NB4 (cell line): Measurements from ENCODE around the gene GAN.

Experiments
- DNase-seq: peaks from one replicate; pipeline ENCODE4 v3.0.0; 2010; ENCODE audit warnings: low read depth
- H3K4me3 ChIP-seq: one replicate; pipeline ENCODE4 v1.5.1; 2011; ENCODE audit warnings: mild to moderate bottlenecking, low read depth, low read length, moderate library complexity
- CTCF ChIP-seq: IDR thresholded peaks from one replicate; pipeline ENCODE4 v1.5.1; 2012; ENCODE audit warnings: low read depth, low read length
- MAX ChIP-seq: IDR thresholded peaks from 2 replicates; pipeline ENCODE4 v1.6.1; 2011; ENCODE audit warnings: low read depth, low read length
- MYC ChIP-seq: IDR thresholded peaks from 2 replicates; pipeline ENCODE4 v1.6.1; 2011; ENCODE audit warnings: low read depth, low read length
- POLR2A ChIP-seq: IDR thresholded peaks from 2 replicates; pipeline ENCODE4 v1.6.1; 2011; ENCODE audit warnings: mild to moderate bottlenecking; ENCODE audit not compliant: insufficient read length; ENCODE audit errors: extremely low read depth

The GAN gene

GRCh38 chr16:81408409-81408950, 93.7 kb downstream of the GAN start:
- no peak for TF ChIP-seq MAX
- no peak for TF ChIP-seq MYC
- no peak for TF ChIP-seq CTCF
- TF ChIP-seq POLR2A, result no peak
- H3K4me3 ChIP-seq, result no peak overlapping the region
- no peak for DNase-seq

- no peak for DNase-seq
- TF ChIP-seq MAX (no peak), POLR2A (no peak), CTCF (no peak), MYC (no peak)
- H3K4me3 ChIP-seq, result no peak overlapping the region
These were observed 94.3 kb downstream of the GAN start for GRCh38 chr16:81409016-81409556.

- TF ChIP-seq CTCF, result no peak
- TF ChIP-seq MYC, result no peak
- TF ChIP-seq MAX, result no peak
- DNase-seq, result no peak
- no peak overlapping the region for H3K4me3 ChIP-seq
These were observed 96.0 kb downstream of the GAN start for GRCh38 chr16:81410643-81411293.

DNA sequence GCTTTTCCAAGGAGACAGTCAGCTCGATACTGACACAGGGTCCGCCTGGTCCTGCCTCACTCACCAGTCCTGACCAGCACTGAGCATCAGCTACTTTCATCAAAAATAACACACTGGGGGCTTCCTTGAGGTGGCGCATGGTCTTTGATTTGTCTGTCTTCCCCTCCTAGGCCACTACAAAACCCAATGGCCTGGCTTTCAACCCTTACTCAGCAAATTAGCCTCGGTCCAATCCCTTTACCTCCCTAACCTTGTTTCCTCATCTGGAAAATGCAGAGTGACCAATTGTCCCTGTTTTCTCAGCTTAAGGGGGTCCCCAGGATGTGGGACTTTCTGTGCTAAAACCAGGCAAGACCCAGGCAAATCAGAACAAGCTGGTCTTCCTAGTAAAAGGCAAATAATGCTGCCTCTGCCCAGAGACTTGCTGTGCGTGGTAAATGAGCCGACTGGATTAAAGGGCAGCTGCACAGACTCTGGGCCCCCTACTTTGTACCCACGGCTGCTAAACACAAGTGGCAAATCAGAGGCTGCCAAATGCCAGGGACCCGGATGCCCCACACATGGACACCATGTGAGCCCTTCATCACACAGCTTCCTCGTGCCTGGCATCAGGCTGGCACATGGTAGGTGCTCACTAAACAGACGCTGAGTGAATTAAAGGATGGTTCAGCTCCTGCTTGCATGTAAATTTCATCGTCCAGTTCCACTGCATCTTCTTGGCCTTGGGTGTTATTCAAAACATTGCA, 98.7 kb downstream of the GAN start:
- no peak overlapping the region for H3K4me3 ChIP-seq
- TF ChIP-seq POLR2A (no peak), MAX (no peak), MYC (no peak), CTCF (no peak)
- no peak for DNase-seq

DNA sequence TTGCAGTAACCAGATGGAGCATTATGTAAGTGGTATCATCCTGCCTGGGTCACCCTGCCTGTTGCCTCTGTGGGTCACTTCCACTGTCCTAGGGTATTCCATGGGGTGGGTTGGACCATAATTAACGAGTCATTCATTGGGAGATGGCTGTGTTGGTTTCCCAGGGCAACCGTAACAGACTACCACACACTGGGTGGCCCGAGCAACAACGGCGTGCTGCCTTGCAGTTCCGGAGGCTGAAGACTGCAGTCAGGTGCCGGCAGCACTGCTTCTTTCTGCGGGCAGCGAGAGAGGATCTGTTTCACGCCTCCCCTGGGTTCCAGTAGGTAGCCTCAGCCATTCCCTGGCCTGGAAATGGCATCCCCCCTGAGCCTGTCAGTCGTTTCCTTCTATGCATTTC, 101.0 kb downstream of the GAN start:
- TF ChIP-seq CTCF (no peak), MYC (no peak), POLR2A (no peak)
- no peak for DNase-seq
- H3K4me3 ChIP-seq, result no peak overlapping the region
